Mesothelial cell of epicardium (in vitro differentiated cells): Measurements from ENCODE around the gene AGO4. TPM values are rescaled to one million over a fixed set of nuclear protein-coding genes. Genes with fewer than 3 reads are reported as not detected.
"Not testable (repeated sequence)": the region's sequence is repeated elsewhere in the genome, so short reads cannot be mapped to it uniquely, and the experiment has no call there.

Experiments
- DNase-seq, 2 experiments: peaks; one replicate each; pipeline ENCODE4 v3.0.0; 2021; ENCODE audit warnings: low spot score in 2 of 2; ENCODE audit not compliant: unreplicated experiment in 2 of 2
- H3K27ac Mint-ChIP-seq: 2 replicates; pipeline ENCODE4 v1.8.0; 2021; ENCODE audit warnings: mixed read lengths
- H3K27me3 Mint-ChIP-seq: 2 replicates; pipeline ENCODE4 v1.8.0; 2021; ENCODE audit warnings: low read depth, mixed read lengths
- H3K36me3 Mint-ChIP-seq: 2 replicates; pipeline ENCODE4 v1.8.0; 2021; ENCODE audit warnings: mixed read lengths
- H3K4me1 Mint-ChIP-seq: 2 replicates; pipeline ENCODE4 v1.8.0; 2021; ENCODE audit warnings: mixed read lengths
- H3K4me3 Mint-ChIP-seq: 2 replicates; pipeline ENCODE4 v1.8.0; 2021; ENCODE audit warnings: mild to moderate bottlenecking, moderate library complexity, mixed read lengths
- H3K9me3 Mint-ChIP-seq: 2 replicates; pipeline ENCODE4 v1.8.0; 2021; ENCODE audit warnings: mixed read lengths
- total RNA-seq: library from RNA; stranded (reverse); gene quantifications from 3 replicates; pipeline ENCODE4 v1.2.1, GENCODE V29; 2021
- TF ChIP-seq, protein P1 (sequence below): fragments of 200-600 bp; sonication (generic); IDR thresholded peaks from one replicate; pipeline ENCODE4 v1.5.0; 2021; ENCODE audit warnings: antibody characterized with exemption; ENCODE audit not compliant: unreplicated experiment

AGO4 gene
- total RNA-seq, 1 donor from 2014 or later, result 26.5 TPM

DNA sequence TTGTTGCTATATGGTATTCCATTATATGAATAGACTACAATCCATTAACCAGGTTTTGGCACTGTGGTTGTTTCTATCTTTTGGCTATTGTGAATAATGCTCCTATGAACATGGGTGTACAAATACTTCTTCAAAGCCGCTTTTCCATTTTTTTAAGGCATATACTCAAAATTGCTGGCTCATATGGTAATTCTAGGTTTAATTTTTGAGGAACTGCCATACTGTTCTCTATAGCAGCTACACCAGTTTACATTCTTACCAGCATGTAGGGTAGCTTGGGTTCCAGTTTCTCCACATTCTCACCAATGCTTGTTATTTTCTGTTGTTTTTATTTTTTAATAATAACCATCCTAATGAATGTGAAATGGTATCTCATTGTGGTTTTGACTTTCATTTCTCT is 55.3 kb downstream of the AGO4 start:
- Mint-ChIP-seq H3K9me3 (no peaks in the 10 kb centered on the region), H3K4me3 (no peak overlapping the region), H3K36me3 (no peaks in the 10 kb centered on the region), H3K4me1 (peaks cover 3% of the 10 kb centered on the region), H3K27me3 (no peaks in the 10 kb centered on the region), H3K27ac (no peak overlapping the region)
- TF ChIP-seq, protein P1, sequence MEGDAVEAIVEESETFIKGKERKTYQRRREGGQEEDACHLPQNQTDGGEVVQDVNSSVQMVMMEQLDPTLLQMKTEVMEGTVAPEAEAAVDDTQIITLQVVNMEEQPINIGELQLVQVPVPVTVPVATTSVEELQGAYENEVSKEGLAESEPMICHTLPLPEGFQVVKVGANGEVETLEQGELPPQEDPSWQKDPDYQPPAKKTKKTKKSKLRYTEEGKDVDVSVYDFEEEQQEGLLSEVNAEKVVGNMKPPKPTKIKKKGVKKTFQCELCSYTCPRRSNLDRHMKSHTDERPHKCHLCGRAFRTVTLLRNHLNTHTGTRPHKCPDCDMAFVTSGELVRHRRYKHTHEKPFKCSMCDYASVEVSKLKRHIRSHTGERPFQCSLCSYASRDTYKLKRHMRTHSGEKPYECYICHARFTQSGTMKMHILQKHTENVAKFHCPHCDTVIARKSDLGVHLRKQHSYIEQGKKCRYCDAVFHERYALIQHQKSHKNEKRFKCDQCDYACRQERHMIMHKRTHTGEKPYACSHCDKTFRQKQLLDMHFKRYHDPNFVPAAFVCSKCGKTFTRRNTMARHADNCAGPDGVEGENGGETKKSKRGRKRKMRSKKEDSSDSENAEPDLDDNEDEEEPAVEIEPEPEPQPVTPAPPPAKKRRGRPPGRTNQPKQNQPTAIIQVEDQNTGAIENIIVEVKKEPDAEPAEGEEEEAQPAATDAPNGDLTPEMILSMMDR, result no peak
- no peak for DNase-seq

DNA sequence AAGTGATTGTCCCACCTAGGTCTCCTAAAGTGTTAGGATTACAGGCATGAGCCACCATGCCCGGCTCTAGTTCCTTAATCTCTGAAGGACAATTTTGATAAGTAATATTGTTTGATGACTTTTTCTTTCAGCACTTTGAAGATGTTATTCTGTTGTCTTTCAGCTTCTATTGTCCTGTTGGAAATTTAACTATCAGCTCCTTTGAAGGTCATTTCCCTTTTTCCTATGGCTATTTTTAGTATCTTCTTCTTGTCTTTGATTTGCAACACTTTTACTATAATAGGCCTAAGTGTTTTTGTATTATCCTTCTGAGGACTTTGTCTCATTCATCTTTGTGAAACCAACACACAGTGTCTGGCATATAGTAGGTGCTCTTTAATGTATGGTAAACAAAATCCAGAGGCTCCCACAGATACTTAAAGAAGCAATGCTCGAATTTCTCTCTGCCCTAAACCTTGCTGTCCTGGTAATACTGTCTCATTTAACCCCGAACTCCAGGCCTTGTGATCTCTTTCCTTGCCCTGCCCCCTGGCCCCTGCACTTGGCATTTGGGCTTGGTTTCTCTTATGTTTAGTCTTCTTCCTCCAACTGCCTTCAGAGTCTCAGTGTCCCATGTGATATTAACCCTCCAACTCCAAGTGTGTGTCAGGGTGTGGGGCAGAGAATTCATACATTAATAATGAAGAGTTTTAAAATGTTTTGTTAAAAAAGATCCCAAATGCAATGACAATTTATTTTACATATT is 56.2 kb downstream of the AGO4 start:
- Mint-ChIP-seq H3K27ac (no peak overlapping the region), H3K4me1 (peaks cover 3% of the 10 kb centered on the region), H3K36me3 (no peaks in the 10 kb centered on the region)

DNA sequence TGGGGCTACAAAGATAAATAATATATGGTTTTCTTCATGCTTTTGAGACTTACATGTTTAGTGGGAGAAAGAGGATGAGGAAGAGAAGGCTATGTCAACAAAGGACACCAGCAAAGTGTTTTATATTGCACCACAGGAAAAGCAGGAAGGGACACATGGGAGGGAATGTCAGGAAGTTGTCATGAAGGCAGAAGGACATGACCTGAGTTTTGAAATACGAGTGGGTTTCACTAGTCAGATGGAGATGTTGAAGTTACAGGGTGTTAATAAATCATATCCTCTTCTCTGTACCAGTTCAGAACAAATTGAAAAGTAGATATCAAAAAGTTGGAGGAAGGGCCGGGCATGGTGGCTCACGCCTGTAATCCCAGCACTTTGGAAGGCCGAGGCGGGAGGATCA is 57.0 kb downstream of the AGO4 start:
- H3K36me3 Mint-ChIP-seq, result no peaks in the 10 kb centered on the region
- TF ChIP-seq, protein P1, result no peak
- H3K9me3 Mint-ChIP-seq, result no peaks in the 10 kb centered on the region
- H3K27me3 Mint-ChIP-seq, result no peaks in the 10 kb centered on the region
- H3K27ac Mint-ChIP-seq, result no peak overlapping the region
- no peak overlapping the region for H3K4me3 Mint-ChIP-seq
- DNase-seq, result no peak
- H3K4me1 Mint-ChIP-seq, result peaks cover 3% of the 10 kb centered on the region

More for the DNA sequence above, 56.2 kb downstream of the AGO4 start:
- Mint-ChIP-seq H3K4me3 (no peak overlapping the region), H3K27me3 (no peaks in the 10 kb centered on the region), H3K9me3 (no peaks in the 10 kb centered on the region)
- TF ChIP-seq, protein P1, result no peak
- no peak for DNase-seq

DNA sequence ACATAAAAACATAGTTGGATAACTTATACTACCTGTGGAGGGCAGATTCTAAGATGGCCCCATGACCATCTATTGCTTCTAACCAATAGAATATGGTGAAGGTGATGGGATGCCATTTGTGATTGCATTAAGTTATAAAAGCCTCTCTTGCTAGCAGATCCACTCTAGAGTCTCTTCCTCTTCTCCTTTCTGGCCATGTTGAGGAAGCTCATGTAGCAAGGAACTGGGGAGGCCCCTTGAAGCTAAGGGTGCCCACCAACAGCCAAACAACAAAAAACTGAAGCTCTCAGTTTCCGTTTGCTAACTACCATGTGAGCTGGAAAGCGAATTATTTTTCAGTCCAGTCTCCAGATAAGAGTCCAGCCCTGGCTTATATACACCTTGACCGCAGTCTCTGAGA is 59.2 kb downstream of the AGO4 start:
- Mint-ChIP-seq H3K9me3 (peaks cover 3% of the 10 kb centered on the region), H3K27ac (no peak overlapping the region), H3K27me3 (no peaks in the 10 kb centered on the region), H3K36me3 (no peaks in the 10 kb centered on the region), H3K4me3 (no peak overlapping the region), H3K4me1 (peaks cover 3% of the 10 kb centered on the region)
- no peak for DNase-seq
- TF ChIP-seq, protein P1, result no peak

DNA sequence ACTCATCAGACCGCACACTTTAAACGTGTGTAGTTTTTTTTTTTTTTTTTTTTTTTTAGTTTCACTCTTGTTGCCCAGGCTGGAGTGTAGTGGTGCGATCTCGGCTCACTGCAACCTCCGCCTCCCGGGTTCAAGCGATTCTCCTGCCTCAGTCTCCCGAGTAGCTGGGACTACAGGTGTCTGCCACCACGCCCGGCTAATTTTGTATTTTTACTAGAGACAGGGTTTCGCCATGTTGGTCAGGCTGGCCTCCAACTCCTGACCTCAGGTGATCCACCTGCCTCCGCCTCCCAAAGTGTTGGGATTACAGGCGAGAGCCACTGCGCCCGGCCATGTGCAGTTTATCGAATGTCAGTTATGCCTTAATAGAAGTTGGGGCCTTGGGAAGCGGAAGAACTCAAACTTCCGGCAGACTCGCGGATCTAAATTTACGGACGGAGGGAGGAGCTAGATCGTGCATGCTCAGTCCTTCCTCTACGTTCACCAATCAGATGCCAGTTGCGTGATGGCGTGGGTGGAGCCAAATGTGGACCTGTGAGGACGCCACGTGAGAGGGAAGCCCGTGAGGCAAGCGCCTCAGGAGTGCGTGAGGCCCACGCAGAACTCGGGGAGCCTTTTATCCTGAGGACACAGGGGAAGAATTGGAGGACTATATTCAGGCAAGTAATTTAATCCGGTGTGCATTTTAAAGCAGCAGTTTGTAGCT is 61.6 kb downstream of the AGO4 start:
- not testable (repeated sequence) for DNase-seq, H3K9me3 Mint-ChIP-seq, H3K4me3 Mint-ChIP-seq, H3K36me3 Mint-ChIP-seq, H3K4me1 Mint-ChIP-seq, H3K27me3 Mint-ChIP-seq, H3K27ac Mint-ChIP-seq

DNA sequence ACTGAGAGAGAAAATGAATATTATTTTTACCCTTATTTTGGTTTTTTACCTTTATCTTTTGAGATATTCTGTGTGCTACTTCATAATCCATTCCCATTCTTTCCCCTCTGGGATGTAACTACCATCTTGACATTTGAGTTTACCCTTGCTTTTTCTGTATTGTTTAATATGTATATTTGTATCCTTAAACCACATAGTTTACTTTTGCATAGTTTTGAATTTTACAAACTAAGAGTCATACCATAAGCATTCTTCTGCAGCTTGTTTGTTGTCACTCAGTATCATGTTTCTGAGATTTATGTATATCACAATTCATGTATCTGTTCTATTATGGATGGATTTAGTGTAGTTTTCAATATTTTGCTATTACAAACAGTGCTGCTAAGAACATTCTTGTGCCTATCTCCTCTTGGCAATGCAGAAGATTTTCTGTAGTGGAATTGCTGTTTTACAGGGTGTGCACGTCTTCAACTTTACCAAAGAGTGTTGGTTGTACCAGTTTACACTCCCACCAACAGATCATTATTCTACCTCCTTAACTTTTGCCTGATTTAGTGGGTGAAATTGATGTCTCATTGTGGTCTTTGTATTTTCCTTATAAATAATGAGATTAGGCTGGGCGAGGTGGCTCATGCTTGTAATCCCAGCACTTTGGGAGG is 63.0 kb downstream of the AGO4 start:
- H3K9me3 Mint-ChIP-seq, result peaks cover 3% of the 10 kb centered on the region
- H3K27me3 Mint-ChIP-seq, result no peaks in the 10 kb centered on the region
- DNase-seq, result no peak
- H3K4me3 Mint-ChIP-seq, result no peak overlapping the region
- H3K4me1 Mint-ChIP-seq, result no peaks in the 10 kb centered on the region
- TF ChIP-seq, protein P1, result no peak
- H3K36me3 Mint-ChIP-seq, result no peaks in the 10 kb centered on the region
- H3K27ac Mint-ChIP-seq, result no peak overlapping the region
